Jurkat, Clone E6-1 (cell line): ENCODE measurements around the gene ZBTB45. TPM values are rescaled to one million over a fixed set of nuclear protein-coding genes. Genes with fewer than 3 reads are reported as not detected.

Source experiments
- DNase-seq: peaks from one replicate; pipeline ENCODE4 v3.0.0-alpha.2; 2011; ENCODE audit warnings: low read depth, low spot score
- H3K4me3 ChIP-seq: 2 replicates; pipeline ENCODE4 v1.5.1; 2011; ENCODE audit warnings: mild to moderate bottlenecking, low read length, control low read depth, moderate library complexity
- polyA plus RNA-seq: library from polyadenylated mRNA; unstranded; fragments of >200 nt; gene quantifications from one replicate; pipeline ENCODE4 v1.2.1, GENCODE V29; 2012; ENCODE audit warnings: missing spikeins; ENCODE audit not compliant: insufficient read length, insufficient read depth

ZBTB45 gene
- 16.5 TPM for polyA plus RNA-seq

- DNase-seq, result peak; percentile 94
- peak within 1 kb of the TSS; percentile 88 for H3K4me3 ChIP-seq
Measured at GRCh38 chr19:58519355-58520256, at the start of gene ZBTB45. Gene ZBTB45 (minus strand): TSS chr19:58519810. CDS start chr19:58517673, 2,137 bp downstream.

- H3K4me3 ChIP-seq, result no peak overlapping the region
- no peak for DNase-seq
Measured at GRCh38 chr19:58568453-58569130, 49.0 kb upstream of the ZBTB45 start.

GRCh38 chr19:58566989-58567388 lies 47.4 kb upstream of the ZBTB45 start:
- no peak for DNase-seq

GRCh38 chr19:58563823-58564222 lies 44.2 kb upstream of the ZBTB45 start:
- no peak for DNase-seq
- H3K4me3 ChIP-seq, result no peak overlapping the region

More at GRCh38 chr19:58566989-58567388, 47.4 kb upstream of the ZBTB45 start:
- H3K4me3 ChIP-seq, result no peak overlapping the region

GRCh38 chr19:58563034-58563573 lies 43.5 kb upstream of the ZBTB45 start:
- no peak overlapping the region for H3K4me3 ChIP-seq

GRCh38 chr19:58562122-58563033 lies 42.8 kb upstream of the ZBTB45 start:
- no peak for DNase-seq
- H3K4me3 ChIP-seq, result no peak overlapping the region

More at GRCh38 chr19:58563034-58563573, 43.5 kb upstream of the ZBTB45 start:
- no peak for DNase-seq

- no peak overlapping the region for H3K4me3 ChIP-seq
- no peak for DNase-seq
Measured at GRCh38 chr19:58561373-58562121, 41.9 kb upstream of the ZBTB45 start.

- H3K4me3 ChIP-seq, result no peak overlapping the region
- no peak for DNase-seq
Measured at GRCh38 chr19:58560921-58561320, 41.3 kb upstream of the ZBTB45 start.

- DNase-seq, result no peak
- H3K4me3 ChIP-seq, result peak overlapping the region; percentile 99
Measured at GRCh38 chr19:58560007-58560887, 40.6 kb upstream of the ZBTB45 start.

- peak; percentile 75 for DNase-seq
- peak overlapping the region; percentile 99 for H3K4me3 ChIP-seq
Measured at GRCh38 chr19:58559275-58560006, 39.8 kb upstream of the ZBTB45 start.

GRCh38 chr19:58558623-58559274 lies 39.1 kb upstream of the ZBTB45 start:
- peak overlapping the region; percentile 99 for H3K4me3 ChIP-seq
- peak; percentile 97 for DNase-seq

GRCh38 chr19:58558066-58558622 lies 38.5 kb upstream of the ZBTB45 start, which contains the start of gene UBE2M:
Gene UBE2M (minus strand): TSS chr19:58558611. CDS start chr19:58558381, 230 bp downstream.
- H3K4me3 ChIP-seq, result peak within 1 kb of the TSS; percentile 99
- no peak for DNase-seq

GRCh38 chr19:58557221-58558065 lies 37.8 kb upstream of the ZBTB45 start:
- no peak for DNase-seq
- H3K4me3 ChIP-seq, result peak overlapping the region; percentile 99

- no peak for DNase-seq
- peak overlapping the region; percentile 99 for H3K4me3 ChIP-seq
Measured at GRCh38 chr19:58556622-58557220, 37.1 kb upstream of the ZBTB45 start.
